Fibroblast of skin of left quadriceps (primary cell): Measurements from ENCODE around the gene RNF31.
"Not testable (repeated sequence)": the region's sequence is repeated elsewhere in the genome, so short reads cannot be mapped to it uniquely, and the experiment has no call there.

Source experiments
- DNase-seq, 2 experiments: peaks; one replicate each; pipeline ENCODE4 v3.0.0-alpha.2; 2013; ENCODE audit warnings: low read depth in 2 of 2

RNF31 gene

DNA sequence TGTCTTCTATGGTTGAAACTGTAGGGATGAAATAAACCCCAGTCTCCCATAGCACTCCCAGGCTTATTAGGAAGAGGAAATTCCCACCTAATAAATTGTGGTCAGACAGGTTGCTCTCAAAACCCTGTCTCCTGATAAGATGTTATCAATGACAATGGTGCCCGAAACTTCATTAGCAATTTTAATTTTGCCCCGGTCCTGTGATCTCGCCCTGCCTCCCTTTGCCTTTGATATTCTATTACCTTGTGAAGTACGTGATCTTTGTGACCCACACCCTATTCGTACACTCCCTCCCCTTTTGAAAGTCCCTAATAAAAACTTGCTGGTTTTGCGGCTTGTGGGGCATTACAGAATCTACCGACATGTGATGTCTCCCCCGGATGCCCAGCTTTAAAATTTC is 55.2 kb downstream of the RNF31 start:
- DNase-seq: not testable (repeated sequence)

DNA sequence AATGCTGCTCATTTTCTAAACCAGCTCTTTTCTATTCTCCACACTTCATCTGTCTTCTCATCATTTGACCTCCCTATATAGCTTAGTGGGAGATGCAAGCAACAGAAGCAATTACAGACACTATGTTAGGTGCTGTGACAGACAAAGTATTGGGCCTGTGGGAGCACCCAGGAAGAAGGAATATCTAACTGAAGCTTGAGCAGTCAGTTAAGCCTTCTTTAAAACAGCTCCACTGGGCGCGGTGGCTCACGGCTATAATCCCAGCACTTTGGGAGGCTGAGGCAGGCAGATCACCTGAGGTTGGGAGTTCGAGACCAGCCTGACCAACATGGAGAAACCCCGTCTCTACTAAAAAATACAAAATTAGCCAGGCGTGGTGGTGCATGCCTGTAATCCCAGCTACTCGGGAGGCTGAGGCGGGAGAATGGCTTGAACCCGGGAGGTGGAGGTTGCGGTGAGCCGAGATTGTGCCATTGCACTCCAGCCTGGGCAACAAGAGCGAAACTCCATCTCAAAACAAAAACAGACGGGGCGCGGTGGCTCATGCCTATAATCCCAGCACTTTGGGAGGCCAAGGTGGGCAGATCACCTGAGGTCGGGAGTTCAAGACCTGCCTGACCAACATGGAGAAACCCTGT is 56.1 kb downstream of the RNF31 start:
- not testable (repeated sequence) for DNase-seq

DNA sequence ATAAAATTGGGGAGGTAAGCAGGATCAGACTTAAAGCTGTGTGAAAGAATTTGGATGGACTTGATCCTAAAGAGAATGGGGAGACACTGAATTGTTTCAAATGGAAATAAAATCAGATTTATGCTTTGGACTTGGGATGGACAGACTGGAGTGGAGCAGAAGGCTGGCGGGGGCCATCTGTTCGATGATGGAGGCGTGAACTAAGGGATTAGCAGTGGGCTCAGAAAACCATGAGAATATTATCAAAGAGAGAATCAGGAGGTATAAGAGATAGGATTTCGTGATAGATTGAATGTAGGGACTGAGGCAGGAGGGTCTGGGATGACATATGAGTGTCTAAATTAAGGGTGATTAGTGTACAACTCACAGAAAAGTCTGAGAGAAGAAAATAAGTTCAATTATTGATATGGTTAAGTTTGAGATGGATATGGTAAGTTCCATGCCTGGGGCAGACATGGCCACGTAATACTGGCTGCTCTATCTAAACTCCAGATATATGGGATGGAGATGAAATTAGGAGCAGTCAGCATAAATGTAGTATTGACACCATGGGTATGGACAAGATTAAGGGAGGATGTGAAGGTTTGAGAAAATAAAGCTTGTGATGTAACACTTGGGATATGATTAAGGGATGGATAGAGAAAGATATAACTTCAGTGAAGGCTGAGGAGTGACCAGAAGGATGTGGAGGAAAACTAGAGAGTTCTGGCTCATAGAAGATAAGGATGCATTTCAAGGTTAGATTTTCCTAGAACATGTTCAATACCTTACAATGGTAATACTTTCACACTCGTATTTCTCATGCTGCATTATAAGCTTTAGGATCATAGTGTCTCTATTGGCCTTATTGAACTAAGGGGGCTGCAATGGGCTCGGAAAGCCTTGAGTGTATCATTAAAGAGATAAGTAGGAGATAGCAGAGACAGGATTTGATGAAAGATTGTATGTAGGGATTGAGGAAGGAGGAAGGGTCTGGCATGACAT is 57.2 kb downstream of the RNF31 start:
- no peak for DNase-seq

DNA sequence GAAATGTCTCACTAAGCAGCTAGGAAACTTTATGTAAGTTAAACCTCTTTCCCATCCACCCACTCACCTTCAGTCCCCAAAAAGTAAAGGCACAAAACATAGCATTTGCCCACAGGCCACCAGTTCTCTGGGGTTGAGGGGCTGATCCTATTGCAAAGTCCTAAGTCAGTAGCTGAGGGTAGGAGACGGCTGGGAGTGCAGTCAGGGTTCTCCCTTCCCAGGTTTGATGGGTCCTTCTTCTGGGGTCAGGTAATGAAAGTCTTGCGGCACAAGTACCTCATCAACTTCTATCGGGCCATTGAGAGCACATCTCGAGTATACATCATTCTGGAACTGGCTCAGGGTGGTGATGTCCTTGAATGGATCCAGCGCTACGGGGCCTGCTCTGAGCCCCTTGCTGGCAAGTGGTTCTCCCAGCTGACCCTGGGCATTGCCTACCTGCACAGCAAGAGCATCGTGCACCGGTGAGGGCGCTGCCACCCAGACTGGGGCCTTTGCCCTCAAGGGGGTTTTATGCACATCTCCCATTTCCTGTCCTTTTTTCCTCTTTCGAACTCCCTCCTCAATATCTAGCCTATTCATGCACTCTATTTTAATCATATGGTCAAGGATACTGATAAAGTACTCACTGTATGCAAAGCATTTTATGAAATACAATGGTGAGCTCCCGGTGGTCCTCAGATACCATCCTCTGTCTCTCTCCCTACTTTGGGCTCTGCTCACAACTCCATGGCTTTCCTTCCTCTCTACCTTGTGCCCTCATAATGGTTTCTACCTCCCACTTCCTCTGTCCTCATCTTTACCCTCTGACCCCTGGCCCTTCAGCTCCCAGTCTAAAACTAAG is 59.2 kb downstream of the RNF31 start:
- no peak for DNase-seq

DNA sequence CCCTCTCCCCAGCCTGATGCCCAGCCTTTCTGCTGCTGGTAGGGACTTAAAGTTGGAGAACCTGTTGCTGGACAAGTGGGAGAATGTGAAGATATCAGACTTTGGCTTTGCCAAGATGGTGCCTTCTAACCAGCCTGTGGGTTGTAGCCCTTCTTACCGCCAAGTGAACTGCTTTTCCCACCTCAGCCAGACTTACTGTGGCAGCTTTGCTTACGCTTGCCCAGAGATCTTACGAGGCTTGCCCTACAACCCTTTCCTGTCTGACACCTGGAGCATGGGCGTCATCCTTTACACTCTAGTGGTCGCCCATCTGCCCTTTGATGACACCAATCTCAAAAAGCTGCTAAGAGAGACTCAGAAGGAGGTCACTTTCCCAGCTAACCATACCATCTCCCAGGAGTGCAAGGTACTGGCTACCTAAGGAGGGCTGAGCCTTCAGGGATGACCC is 59.8 kb downstream of the RNF31 start:
- no peak for DNase-seq

DNA sequence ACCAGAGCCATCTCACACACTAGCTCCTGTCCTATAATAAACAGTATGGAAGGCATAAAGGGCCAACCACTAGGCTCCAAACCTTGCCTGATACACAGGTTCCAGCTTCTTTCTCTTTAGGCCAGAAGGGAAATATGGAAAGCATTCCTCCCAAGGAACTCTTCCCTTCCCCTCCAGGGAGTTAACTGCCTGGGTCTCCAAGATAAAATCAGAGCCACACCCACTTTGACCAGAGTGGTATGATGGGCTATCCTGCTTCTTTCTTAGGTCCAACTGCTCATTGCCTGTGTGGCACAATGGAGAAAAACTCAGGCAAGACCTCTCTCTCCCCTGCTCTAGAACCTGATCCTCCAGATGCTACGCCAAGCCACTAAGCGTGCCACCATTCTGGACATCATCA is 60.3 kb downstream of the RNF31 start:
- no peak for DNase-seq
